ENCODE measurements around the gene LTBR.

Gene LTBR

DNA sequence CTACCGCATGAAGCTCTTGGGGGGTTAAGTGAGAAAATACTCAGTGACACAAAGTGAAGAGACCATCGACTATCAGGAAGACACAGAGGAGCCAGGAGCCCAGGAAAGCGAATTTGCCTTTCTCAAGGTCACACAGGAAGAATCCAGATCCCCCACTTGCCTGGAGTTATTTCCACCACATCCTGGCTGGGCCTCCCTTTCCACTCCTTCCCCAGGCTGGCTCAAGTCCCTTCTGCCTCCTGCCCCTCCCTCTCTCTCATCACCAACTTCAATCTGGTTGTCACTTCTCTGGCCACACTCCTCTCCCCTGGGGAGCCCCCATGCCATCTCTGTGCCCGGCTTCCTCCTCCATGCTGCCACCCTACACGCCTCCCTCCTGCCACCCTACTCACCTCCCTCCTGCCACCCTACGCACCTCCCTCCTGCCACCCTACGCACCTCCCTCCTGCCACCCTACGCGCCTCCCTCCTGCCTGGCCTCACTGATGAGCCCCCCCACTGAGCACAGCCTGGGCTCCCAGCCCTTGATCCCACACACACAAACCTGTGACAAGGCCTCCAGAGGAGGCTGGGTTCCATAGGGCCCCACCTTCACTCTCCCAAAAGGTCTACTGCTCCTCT lies 14.9 kb upstream of the LTBR start:
- in situ Hi-C loops (cut with MboI; ENCODE audit: low sequenced_read_pairs, unreplicated experiment), result no loop called here
- DNase-seq (ENCODE audit: low spot score), result no peak
- TF ChIP-seq, protein P1, sequence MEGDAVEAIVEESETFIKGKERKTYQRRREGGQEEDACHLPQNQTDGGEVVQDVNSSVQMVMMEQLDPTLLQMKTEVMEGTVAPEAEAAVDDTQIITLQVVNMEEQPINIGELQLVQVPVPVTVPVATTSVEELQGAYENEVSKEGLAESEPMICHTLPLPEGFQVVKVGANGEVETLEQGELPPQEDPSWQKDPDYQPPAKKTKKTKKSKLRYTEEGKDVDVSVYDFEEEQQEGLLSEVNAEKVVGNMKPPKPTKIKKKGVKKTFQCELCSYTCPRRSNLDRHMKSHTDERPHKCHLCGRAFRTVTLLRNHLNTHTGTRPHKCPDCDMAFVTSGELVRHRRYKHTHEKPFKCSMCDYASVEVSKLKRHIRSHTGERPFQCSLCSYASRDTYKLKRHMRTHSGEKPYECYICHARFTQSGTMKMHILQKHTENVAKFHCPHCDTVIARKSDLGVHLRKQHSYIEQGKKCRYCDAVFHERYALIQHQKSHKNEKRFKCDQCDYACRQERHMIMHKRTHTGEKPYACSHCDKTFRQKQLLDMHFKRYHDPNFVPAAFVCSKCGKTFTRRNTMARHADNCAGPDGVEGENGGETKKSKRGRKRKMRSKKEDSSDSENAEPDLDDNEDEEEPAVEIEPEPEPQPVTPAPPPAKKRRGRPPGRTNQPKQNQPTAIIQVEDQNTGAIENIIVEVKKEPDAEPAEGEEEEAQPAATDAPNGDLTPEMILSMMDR (IDR thresholded peaks at IDR 0.05; ENCODE audit: borderline replicate concordance, control extremely low read depth, extremely low read depth, insufficient read depth, missing control alignments), result no peak

DNA sequence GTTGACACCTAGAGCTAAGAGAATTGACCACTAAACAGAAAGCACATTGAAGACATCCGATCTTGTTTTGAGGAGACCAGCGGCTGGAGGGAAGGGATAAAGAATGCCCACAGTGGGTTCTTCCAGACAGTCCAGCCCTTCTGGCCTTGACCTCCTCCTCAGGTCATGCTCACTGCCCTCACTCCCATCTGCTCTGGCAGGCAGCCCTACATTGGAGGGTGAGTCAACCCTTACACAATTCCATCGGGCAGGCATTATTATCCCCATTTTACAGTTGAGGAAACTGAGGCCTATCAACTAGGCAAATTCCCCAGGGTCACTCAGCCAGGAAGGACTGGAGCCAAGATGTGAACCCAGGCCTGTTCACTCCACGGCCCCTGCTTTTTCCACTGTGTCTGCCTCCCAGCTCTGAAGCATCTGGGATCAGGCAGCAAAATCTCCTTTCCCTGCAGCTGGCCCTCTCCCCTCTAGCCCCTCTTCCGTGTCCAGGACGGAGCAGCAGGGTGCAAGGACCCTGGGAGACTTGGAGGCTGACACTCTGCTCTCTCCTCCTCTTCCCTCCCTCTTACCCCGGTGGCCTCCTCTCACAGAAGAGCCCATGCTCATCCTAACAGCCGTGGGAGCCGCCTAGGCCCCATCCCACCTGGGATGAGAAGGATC lies 13.9 kb upstream of the LTBR start:
- TF ChIP-seq, protein P1 (IDR thresholded peaks at IDR 0.05; ENCODE audit: borderline replicate concordance, control extremely low read depth, extremely low read depth, insufficient read depth, missing control alignments), result no peak
- in situ Hi-C loops (cut with MboI; ENCODE audit: low sequenced_read_pairs, unreplicated experiment), result no loop called here
- DNase-seq (ENCODE audit: low spot score), result no peak

DNA sequence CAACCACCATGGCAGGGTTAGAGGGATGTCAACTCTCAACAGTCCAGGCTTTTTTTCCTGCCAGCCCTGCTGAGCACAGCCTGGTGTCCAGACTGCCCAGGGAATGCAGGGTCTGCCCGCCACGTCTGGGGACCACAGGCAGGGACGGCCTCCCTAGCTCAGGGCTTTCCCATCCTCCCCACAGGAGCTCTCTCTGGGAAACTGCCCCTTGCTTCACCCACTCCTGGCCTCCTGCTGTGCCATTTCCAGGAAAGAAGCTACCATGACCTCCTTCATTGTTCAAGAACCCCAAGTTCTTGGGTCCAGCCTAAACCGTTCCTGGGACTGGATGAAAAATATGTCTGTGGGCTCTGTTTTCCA lies 13.4 kb upstream of the LTBR start:
- TF ChIP-seq, protein P1 (IDR thresholded peaks at IDR 0.05; ENCODE audit: borderline replicate concordance, control extremely low read depth, extremely low read depth, insufficient read depth, missing control alignments), result no peak
- no peak for DNase-seq (ENCODE audit: low spot score)
- in situ Hi-C loops (cut with MboI; ENCODE audit: low sequenced_read_pairs, unreplicated experiment), result no loop called here

DNA sequence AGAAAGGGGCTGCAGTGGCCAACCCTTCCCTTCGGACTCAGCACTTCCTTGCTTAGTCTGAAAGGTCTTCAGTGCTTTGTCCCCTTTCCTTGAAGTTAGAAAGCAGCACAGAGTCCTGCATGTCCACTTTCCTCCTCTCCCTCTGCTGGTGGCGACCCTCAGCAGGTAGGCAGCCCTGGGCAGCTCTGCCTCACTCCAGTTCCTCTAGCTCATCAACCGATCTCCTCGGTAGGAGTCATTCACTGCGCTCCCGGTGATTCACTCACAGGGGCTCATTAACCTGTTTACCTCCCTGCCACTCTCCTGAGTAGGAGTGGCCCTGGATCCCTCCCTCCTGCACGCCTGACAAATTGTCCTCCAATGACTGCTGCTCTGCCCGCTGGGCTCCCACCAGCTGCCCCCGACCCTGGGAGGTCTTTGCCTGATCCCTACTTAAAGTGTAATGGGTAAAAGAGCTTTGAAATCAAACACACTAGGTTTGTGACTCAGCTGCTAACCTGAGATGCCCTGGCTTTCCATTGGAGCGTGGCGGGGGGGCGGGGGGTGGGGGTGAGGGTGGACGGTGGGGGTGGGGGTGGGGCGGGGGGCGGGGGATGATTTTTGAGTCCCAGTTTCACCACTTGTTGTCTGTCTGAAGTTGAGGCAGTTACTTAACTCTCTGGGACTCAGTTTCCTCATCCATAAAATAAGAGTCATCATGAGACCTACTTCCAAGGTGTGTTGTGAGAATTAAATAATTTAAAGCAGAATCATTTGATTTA lies 12.8 kb upstream of the LTBR start:
- TF ChIP-seq, protein P1 (IDR thresholded peaks at IDR 0.05; ENCODE audit: borderline replicate concordance, control extremely low read depth, extremely low read depth, insufficient read depth, missing control alignments), result no peak
- no peak for DNase-seq (ENCODE audit: low spot score)
- in situ Hi-C loops (cut with MboI; ENCODE audit: low sequenced_read_pairs, unreplicated experiment), result no loop called here

DNA sequence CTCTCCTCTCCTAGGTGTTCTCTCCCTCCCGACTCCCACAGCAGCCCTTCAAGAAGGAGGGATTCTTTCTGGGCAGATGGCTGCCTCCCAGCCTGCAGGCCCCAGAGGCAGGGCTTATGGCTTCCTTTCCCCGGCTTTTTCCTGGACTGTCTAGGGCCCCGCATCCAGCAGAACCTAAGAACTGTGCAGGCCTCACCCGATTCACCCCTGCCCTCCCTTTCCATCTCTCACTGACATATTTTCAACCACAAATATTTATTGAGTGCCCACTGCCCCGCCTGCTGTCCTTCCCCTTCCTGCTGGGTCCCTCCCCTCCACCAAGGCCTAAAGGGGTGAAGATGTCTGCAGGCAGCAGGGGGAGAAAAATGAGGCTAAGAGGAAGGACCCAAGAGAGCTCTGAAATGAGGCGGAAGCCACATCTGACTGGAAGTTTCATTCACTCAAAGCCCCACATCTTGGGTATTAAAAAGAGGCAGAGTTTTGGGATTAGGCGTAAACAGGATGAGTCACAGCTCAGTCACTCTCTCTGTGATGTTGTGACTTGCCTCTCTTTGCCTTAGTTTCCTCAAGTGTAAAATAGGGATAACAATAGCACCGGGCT lies 11.5 kb upstream of the LTBR start:
- in situ Hi-C loops (cut with MboI; ENCODE audit: low sequenced_read_pairs, unreplicated experiment), result no loop called here
- no peak for DNase-seq (ENCODE audit: low spot score)
- TF ChIP-seq, protein P1 (IDR thresholded peaks at IDR 0.05; ENCODE audit: borderline replicate concordance, control extremely low read depth, extremely low read depth, insufficient read depth, missing control alignments), result no peak

DNA sequence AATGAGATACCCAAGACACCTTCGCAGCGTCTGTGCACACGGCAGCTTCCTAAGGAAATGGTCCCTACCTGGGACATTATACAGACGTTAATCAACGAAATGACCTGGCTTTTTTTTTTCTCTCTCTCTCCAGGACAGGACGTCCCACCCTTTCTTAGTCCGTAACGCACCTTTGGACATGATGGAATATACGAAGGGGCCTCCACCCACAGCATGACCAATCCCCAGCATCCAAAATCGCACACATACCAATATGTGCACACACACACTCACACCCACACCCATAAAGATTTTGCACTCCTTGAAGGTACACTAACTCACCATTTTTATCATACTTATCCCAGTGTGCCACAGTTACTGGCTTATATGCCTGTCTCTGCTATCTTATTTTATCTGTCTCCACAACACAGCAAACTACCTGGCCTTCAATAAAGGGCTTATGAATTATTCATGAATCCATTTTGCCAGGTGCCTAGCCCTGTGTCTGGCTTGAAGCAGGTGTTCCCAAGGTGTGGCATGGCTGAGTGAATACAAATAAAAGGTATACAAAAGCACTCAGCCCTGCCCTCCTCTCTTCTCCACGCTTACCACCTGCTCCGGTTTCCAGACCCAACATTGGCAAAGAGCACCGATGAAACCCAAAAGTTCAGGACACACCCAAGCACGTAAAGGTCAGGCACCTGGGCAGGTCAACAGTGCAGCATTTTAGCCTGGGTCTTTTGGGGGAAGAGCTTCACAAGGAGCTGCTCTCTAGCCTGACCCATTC lies 10.8 kb upstream of the LTBR start:
- TF ChIP-seq, protein P1 (IDR thresholded peaks at IDR 0.05; ENCODE audit: borderline replicate concordance, control extremely low read depth, extremely low read depth, insufficient read depth, missing control alignments), result no peak
- no peak for DNase-seq (ENCODE audit: low spot score)
- in situ Hi-C loops (cut with MboI; ENCODE audit: low sequenced_read_pairs, unreplicated experiment), result no loop called here

All from GM13976 (cell line).